HCT116 (cell line): ENCODE data around the gene MSI2.

Experiments
- CTCF ChIP-seq, 3 experiments: fragments of 200-600 bp in 1 of 3; sonication (generic) in 1 of 3; IDR thresholded peaks in 2 of 3; conservative IDR thresholded peaks in 1 of 3; 2 replicates each; pipeline ENCODE4 v1.5.1; 2012 to 2017; ENCODE audit warnings: low read depth in 2 of 3, low read length in 2 of 3, antibody characterized with exemption in 1 of 3, borderline replicate concordance in 1 of 3, control low read depth in 1 of 3, mild to moderate bottlenecking in 1 of 3, mixed read lengths in 1 of 3, mixed run types in 1 of 3, moderate library complexity in 1 of 3; ENCODE audit not compliant: insufficient read depth in 1 of 3
- EZH2 ChIP-seq: fragments of 200-600 bp; sonication (generic); IDR thresholded peaks from 2 replicates; pipeline ENCODE4 v1.6.1; 2017; ENCODE audit warnings: antibody characterized with exemption, mixed run types
- TF ChIP-seq, protein P1 (sequence below): IDR thresholded peaks from 2 replicates; pipeline ENCODE4 v1.6.1; 2011; ENCODE audit warnings: mild to moderate bottlenecking, low read length, moderate library complexity; ENCODE audit not compliant: insufficient replicate concordance; ENCODE audit errors: extremely low read depth

DNA sequence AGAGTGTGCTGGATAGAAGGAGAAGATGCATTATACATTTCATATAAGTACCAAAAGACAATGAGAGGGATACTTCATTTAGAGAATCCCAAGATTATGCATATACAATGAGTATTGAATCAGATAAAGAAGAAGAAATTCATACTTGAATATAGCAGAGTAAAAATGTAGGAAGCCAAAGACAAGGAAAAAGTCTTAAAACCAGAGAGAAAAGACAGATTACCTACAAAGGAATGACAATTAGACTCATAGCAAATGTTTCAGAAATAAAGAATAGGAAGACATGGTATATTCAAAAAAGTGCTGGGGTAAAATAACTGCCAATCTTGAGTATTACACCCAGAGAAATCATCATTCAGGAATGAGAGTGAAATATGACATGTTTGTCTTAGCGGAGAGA is 6.8 kb upstream of the MSI2 start:
- TF ChIP-seq EZH2 = no peak
- TF ChIP-seq, protein P1, sequence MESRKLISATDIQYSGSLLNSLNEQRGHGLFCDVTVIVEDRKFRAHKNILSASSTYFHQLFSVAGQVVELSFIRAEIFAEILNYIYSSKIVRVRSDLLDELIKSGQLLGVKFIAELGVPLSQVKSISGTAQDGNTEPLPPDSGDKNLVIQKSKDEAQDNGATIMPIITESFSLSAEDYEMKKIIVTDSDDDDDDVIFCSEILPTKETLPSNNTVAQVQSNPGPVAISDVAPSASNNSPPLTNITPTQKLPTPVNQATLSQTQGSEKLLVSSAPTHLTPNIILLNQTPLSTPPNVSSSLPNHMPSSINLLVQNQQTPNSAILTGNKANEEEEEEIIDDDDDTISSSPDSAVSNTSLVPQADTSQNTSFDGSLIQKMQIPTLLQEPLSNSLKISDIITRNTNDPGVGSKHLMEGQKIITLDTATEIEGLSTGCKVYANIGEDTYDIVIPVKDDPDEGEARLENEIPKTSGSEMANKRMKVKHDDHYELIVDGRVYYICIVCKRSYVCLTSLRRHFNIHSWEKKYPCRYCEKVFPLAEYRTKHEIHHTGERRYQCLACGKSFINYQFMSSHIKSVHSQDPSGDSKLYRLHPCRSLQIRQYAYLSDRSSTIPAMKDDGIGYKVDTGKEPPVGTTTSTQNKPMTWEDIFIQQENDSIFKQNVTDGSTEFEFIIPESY = no peak
- no peak for TF ChIP-seq CTCF (IDR thresholded peaks at IDR 0.05 in 2 of 3, conservative IDR thresholded peaks at IDR 0.05 in 1 of 3; ENCODE audit: borderline replicate concordance in 1 of 3, insufficient read depth in 1 of 3, low read depth in 2 of 3, low read length in 2 of 3)
